BE2C (cell line): Measurements from ENCODE around the gene ADAMTS2.

Experiments
- DNase-seq: peaks from one replicate; pipeline ENCODE4 v3.0.0-alpha.2; 2020
- H3K27me3 ChIP-seq: fragments of 250-450 bp; sonication (Bioruptor Pico); 2 replicates; pipeline ENCODE4 v1.5.1; 2020; ENCODE audit warnings: mild to moderate bottlenecking
- H3K36me3 ChIP-seq: fragments of 250-450 bp; sonication (Bioruptor Pico); 2 replicates; pipeline ENCODE4 v1.5.1; 2020; ENCODE audit warnings: mild to moderate bottlenecking
- H3K4me1 ChIP-seq: fragments of 250-450 bp; sonication (Bioruptor Pico); 2 replicates; pipeline ENCODE4 v1.5.1; 2020
- H3K4me3 ChIP-seq: 2 replicates; pipeline ENCODE4 v1.5.1; 2011; ENCODE audit warnings: low read depth, low read length
- H3K9me3 ChIP-seq: fragments of 250-450 bp; sonication (Bioruptor Pico); 2 replicates; pipeline ENCODE4 v1.5.1; 2020
- TF ChIP-seq, protein P1 (sequence below): IDR thresholded peaks from 2 replicates; pipeline ENCODE4 v1.5.1; 2012; ENCODE audit warnings: mild to moderate bottlenecking, low read depth, low read length

ADAMTS2 gene

DNA sequence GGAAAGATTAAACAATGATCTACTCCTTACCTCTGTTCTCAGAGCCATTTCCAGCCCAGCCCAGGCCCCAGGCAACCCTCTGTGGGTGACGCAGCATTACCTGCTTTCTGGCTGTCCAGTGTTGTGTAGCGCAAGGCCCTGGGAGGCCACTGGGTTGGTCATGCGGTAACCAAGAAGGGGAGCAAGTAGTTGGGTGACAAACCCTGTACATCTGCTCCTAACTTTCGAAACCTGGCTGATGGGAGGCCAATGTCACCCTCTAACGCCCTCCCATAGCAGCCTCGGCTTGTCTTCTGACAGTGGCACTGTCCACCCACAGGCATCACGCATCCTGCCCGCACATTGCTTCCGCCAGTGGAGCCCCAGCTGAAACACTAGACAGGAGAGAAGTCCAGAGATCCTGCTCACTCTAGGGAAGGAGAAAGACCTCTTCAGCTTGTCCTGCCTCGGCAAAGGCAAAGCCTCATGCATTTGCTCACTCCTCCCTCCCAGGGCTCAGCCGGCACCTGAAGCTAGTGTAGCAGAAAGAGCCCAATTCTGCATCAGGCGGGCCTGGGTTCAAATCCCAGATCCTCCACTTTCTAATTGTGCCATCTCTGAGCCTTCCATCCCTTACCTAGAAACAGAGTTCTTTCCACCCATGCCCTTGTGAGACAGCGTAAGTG is 94.6 kb downstream of the ADAMTS2 start:
- Histone ChIP-seq H3K4me3 (no peak overlapping the region), H3K36me3 (no peaks in the 10 kb centered on the region), H3K9me3 (no peaks in the 10 kb centered on the region), H3K27me3 (no peaks in the 10 kb centered on the region), H3K4me1 (no peaks in the 10 kb centered on the region)
- TF ChIP-seq, protein P1, sequence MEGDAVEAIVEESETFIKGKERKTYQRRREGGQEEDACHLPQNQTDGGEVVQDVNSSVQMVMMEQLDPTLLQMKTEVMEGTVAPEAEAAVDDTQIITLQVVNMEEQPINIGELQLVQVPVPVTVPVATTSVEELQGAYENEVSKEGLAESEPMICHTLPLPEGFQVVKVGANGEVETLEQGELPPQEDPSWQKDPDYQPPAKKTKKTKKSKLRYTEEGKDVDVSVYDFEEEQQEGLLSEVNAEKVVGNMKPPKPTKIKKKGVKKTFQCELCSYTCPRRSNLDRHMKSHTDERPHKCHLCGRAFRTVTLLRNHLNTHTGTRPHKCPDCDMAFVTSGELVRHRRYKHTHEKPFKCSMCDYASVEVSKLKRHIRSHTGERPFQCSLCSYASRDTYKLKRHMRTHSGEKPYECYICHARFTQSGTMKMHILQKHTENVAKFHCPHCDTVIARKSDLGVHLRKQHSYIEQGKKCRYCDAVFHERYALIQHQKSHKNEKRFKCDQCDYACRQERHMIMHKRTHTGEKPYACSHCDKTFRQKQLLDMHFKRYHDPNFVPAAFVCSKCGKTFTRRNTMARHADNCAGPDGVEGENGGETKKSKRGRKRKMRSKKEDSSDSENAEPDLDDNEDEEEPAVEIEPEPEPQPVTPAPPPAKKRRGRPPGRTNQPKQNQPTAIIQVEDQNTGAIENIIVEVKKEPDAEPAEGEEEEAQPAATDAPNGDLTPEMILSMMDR: no peak
- DNase-seq: no peak

DNA sequence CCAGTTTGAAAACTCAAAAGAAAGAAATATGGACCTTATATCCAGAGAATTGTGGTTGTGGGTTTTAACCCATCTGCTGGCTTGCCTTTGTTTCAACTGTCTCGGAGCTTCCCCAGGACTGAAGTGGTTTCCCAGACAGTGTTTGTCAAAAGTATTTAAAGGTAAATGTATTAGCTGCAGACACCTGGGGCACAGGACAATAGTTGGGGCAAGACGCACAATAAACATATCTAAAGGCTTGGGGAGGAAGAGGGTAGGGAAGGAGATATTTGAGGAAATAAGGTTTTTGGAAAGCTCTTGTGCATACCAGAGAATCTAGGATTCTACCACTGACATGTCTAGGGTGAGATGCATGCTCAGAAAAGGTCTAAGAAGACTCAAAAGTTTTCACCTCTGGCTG is 99.0 kb downstream of the ADAMTS2 start:
- no peak for DNase-seq

GRCh38 chr5:179245031-179245430 is 100.2 kb downstream of the ADAMTS2 start:
- no peak for DNase-seq
- TF ChIP-seq, protein P1: no peak
- Histone ChIP-seq H3K4me3 (no peak overlapping the region), H3K9me3 (no peaks in the 10 kb centered on the region; the same call in 1 of the 2 replicates), H3K4me1 (no peaks in the 10 kb centered on the region), H3K36me3 (no peaks in the 10 kb centered on the region), H3K27me3 (no peaks in the 10 kb centered on the region)

More for the DNA sequence above, 99.0 kb downstream of the ADAMTS2 start:
- Histone ChIP-seq H3K36me3 (no peaks in the 10 kb centered on the region), H3K9me3 (no peaks in the 10 kb centered on the region), H3K4me3 (no peak overlapping the region), H3K4me1 (no peaks in the 10 kb centered on the region), H3K27me3 (no peaks in the 10 kb centered on the region)
- TF ChIP-seq, protein P1: no peak

- TF ChIP-seq, protein P1: no peak
- Histone ChIP-seq H3K4me1 (no peaks in the 10 kb centered on the region), H3K27me3 (no peaks in the 10 kb centered on the region), H3K4me3 (no peak overlapping the region), H3K9me3 (no peaks in the 10 kb centered on the region; the same call in 1 of the 2 replicates), H3K36me3 (no peaks in the 10 kb centered on the region)
- DNase-seq: no peak
Observed at GRCh38 chr5:179244044-179244443, 101.2 kb downstream of the ADAMTS2 start.

DNA sequence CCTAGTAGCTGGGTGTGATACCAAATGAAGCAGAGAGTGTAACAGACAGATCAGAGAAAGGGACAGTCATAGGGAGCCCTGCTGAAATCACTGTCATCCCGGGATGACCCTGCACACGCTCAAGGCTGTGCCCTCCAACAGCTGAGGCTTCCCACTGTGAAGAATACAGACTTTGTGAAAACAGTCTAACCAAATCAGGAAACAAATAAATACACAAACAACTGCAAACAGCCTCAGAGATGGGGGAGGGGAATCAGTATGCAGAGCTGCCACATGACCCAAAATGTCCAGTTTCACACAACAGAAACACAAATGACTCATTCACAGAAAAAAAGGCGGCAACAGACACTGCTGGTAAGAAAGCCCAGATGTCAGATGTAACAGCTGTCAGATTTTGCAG is 101.9 kb downstream of the ADAMTS2 start:
- Histone ChIP-seq H3K36me3 (no peaks in the 10 kb centered on the region), H3K27me3 (no peaks in the 10 kb centered on the region), H3K4me1 (no peaks in the 10 kb centered on the region), H3K9me3 (no peaks in the 10 kb centered on the region; the same call in 1 of the 2 replicates), H3K4me3 (no peak overlapping the region)
- no peak for DNase-seq
- TF ChIP-seq, protein P1: no peak

- TF ChIP-seq, protein P1: no peak
- no peaks in the 10 kb centered on the region; the same call in 1 of the 2 replicates for H3K9me3 ChIP-seq
- no peaks in the 10 kb centered on the region for H3K4me1 ChIP-seq
- DNase-seq: no peak
- no peaks in the 10 kb centered on the region for H3K36me3 ChIP-seq
- no peak overlapping the region for H3K4me3 ChIP-seq
- no peaks in the 10 kb centered on the region for H3K27me3 ChIP-seq
Observed at GRCh38 chr5:179242676-179243075, 102.6 kb downstream of the ADAMTS2 start.
